Skeletal muscle satellite cell (primary cell): ENCODE data around the gene SGCD.

Source experiments
- H3K27me3 ChIP-seq: 2 replicates; pipeline ENCODE4 v1.7.0; 2013; ENCODE audit warnings: low read length; ENCODE audit not compliant: control insufficient read depth, insufficient read depth
- H3K36me3 ChIP-seq: 2 replicates; pipeline ENCODE4 v1.7.0; 2013; ENCODE audit warnings: mild to moderate bottlenecking, control low read depth, low read length; ENCODE audit not compliant: insufficient read depth
- H3K4me1 ChIP-seq: 2 replicates; pipeline ENCODE4 v1.7.0; 2013; ENCODE audit warnings: low read length; ENCODE audit not compliant: control insufficient read depth, insufficient read depth
- H3K4me2 ChIP-seq: 2 replicates; pipeline ENCODE4 v1.7.0; 2013; ENCODE audit warnings: mild to moderate bottlenecking, low read length
- H3K4me3 ChIP-seq: 2 replicates; pipeline ENCODE4 v1.7.0; 2013; ENCODE audit warnings: low read length
- H3K9ac ChIP-seq: 2 replicates; pipeline ENCODE4 v1.7.0; 2013; ENCODE audit warnings: mild to moderate bottlenecking, low read depth, low read length, moderate library complexity
- H3K9me3 ChIP-seq: replicated peaks from 2 replicates; pipeline ENCODE4 v1.7.0; 2013; ENCODE audit warnings: mild to moderate bottlenecking, control low read depth, low read length

Gene SGCD

DNA sequence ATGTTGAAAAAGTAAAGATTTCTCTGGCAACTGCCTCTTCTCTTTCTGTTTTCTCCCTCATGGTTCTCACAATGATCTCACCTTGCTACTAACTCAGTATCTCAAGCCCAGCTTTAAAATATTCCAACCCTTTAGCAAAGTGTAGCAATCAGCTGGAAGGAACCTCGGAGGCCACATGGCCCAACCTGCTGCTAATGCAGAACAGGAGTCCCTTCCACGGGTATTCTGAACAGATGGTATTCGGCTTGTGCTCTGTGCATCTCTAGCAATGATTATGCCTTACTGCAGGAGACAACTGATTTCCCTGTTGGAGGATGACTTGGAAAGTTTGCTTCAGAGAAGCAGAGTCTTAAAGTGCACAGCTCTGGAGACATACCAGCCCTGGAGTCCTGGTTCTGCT is 371.4 kb downstream of the SGCD start:
- no peak overlapping the region for H3K4me3 ChIP-seq
- H3K9me3 ChIP-seq, result no peaks in the 10 kb centered on the region
- H3K9ac ChIP-seq, result no peak overlapping the region
- no peaks in the 10 kb centered on the region for H3K27me3 ChIP-seq
- H3K4me1 ChIP-seq, result no peaks in the 10 kb centered on the region
- no peak overlapping the region for H3K4me2 ChIP-seq
- no peaks in the 10 kb centered on the region for H3K36me3 ChIP-seq

DNA sequence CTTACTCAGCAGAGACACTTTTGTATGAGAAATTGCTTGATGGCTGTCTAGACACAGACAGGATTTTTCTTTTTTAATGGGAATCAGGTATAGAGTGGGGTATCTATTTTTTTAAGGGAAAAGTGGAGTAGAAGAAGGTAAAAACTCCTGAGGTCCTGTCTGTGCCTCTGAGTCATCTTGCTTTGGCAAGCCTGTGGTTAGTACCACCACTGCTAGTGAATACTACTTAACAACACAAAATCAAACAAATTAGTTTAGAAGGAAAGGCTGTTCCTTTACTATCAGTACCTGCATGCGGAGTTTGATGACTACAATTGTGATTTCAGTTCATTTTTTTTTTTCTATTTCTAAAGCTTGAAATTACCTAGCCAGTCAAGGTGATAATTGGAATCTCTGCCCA is 372.2 kb downstream of the SGCD start:
- Histone ChIP-seq H3K4me2 (no peak overlapping the region), H3K9ac (no peak overlapping the region)

DNA sequence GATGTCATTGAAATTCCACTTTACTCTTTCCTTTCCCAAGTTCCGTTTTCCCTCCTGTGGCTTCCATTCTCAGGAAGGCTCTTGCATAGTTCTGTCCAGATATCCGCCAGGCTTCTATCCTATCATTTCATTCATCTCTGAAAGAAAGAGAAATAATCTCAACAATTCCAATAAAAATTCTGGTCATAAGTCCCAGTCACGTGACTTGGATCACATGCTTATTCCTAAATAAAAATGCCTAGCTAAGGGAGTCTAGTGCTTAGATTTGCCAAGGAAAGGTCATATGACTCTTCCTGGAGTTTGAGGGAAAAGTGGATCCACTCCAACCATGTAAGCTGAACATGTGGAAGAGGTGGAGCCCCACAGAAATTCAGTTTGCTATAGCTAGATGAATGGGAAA is 377.2 kb downstream of the SGCD start:
- H3K4me1 ChIP-seq, result no peaks in the 10 kb centered on the region
- no peak overlapping the region for H3K4me2 ChIP-seq
- H3K27me3 ChIP-seq, result no peaks in the 10 kb centered on the region
- H3K36me3 ChIP-seq, result no peaks in the 10 kb centered on the region
- no peaks in the 10 kb centered on the region for H3K9me3 ChIP-seq
- no peak overlapping the region for H3K9ac ChIP-seq
- no peak overlapping the region for H3K4me3 ChIP-seq

More for the DNA sequence above, 372.2 kb downstream of the SGCD start:
- Histone ChIP-seq H3K36me3 (no peaks in the 10 kb centered on the region), H3K9me3 (no peaks in the 10 kb centered on the region), H3K27me3 (no peaks in the 10 kb centered on the region), H3K4me3 (no peak overlapping the region), H3K4me1 (no peaks in the 10 kb centered on the region)

DNA sequence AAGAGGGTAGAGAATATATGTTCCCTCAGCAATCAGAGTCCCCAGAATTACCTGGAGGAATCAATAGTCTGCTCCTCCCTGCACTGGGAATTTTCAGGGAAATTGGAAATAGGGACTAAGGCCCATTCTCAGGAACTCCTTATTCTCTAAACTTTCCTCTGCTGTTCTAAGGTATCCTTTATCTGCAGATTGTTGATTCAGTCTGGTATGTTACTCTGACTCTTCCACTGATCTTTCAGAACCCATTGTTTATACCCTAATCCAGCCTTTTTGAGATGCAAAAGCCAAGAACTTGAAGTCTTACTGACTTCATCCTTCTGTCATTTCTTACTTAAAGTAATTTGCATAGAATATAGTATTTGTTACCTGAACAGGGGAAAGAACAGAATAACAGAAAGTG is 379.7 kb downstream of the SGCD start:
- Histone ChIP-seq H3K4me2 (no peak overlapping the region), H3K27me3 (no peaks in the 10 kb centered on the region), H3K9me3 (no peaks in the 10 kb centered on the region), H3K4me3 (no peak overlapping the region), H3K4me1 (no peaks in the 10 kb centered on the region), H3K36me3 (no peaks in the 10 kb centered on the region), H3K9ac (no peak overlapping the region)

DNA sequence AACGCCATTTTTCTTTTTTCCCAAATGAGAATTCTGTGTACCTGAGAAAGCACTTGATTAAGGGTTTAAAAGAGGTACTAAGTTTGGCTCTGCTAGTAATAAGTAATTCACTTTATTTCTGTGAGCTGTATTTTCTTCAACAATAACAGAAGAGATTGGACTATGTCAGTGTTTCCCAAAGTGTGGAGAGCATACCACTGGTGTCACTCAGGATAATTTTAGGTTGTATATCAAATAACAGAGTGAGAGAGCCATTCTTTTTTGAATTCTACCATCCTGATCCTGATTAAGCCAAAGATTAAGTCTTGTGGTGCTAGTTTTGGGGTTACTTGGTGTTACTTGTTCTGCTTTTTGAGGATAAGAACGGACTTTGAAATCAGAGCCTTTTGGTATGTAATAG is 380.8 kb downstream of the SGCD start:
- Histone ChIP-seq H3K9ac (no peak overlapping the region), H3K27me3 (no peaks in the 10 kb centered on the region), H3K4me3 (no peak overlapping the region), H3K36me3 (no peaks in the 10 kb centered on the region), H3K4me1 (no peaks in the 10 kb centered on the region), H3K9me3 (no peaks in the 10 kb centered on the region), H3K4me2 (no peak overlapping the region)

DNA sequence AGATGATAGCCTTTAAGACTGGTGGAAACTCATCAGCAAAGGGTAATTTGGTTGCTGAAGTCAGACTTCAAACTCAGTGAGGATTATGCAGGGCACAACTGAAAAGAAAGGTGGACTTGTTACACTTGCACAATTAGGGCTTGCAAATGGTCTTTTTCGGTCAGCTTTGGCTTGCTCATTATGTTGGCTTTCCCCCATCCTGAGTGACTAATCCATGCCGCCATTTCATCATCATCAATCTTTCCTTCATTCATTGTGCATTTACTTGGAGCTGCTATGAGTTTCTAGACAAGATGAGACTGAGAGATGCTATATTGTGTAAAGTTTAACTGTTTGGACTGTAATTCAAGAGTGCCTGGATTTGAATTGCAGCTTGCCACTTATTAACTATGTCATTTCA is 388.3 kb downstream of the SGCD start:
- Histone ChIP-seq H3K4me2 (no peak overlapping the region), H3K9me3 (no peaks in the 10 kb centered on the region), H3K27me3 (no peaks in the 10 kb centered on the region), H3K4me1 (no peaks in the 10 kb centered on the region), H3K9ac (no peak overlapping the region), H3K4me3 (no peak overlapping the region), H3K36me3 (no peaks in the 10 kb centered on the region)

DNA sequence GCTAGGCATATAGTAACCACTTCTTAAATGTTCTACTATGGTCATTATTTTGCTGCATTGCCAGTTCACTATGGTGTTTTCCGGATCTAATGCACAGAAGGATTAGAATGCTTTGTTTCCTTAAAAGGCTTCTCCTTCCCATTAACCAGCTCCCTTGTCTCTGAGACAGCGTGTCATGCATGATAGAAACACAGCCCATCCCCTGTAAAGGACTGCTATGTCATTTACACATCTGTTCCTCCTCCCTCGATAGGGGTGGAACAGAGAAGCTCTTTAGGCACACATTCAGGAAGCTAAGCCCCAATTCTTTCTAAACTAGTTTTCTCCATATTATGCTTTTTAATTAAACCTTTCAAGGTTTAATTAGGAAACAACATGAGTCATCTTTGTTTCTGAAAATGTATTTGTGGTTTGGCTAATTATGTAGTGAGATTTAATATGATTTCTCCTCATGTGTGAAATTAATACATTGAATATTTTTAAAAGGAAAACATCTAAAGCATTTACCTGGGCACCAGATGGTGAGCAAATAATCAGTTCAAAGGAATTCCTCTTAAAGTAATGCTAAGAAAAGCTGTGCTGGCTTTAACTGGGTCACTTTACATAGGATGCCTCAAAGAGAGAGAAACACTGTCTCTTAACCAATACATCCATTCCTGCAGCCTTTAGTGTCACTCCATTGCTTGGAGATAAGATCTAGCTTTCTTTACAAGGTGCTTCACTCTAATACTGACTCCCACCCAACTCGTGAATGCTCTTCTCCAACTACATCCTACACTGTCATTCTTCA is 389.8 kb downstream of the SGCD start:
- Histone ChIP-seq H3K4me2 (no peak overlapping the region), H3K4me3 (no peak overlapping the region), H3K9ac (no peak overlapping the region), H3K36me3 (no peaks in the 10 kb centered on the region), H3K9me3 (no peaks in the 10 kb centered on the region), H3K27me3 (no peaks in the 10 kb centered on the region), H3K4me1 (no peaks in the 10 kb centered on the region)

DNA sequence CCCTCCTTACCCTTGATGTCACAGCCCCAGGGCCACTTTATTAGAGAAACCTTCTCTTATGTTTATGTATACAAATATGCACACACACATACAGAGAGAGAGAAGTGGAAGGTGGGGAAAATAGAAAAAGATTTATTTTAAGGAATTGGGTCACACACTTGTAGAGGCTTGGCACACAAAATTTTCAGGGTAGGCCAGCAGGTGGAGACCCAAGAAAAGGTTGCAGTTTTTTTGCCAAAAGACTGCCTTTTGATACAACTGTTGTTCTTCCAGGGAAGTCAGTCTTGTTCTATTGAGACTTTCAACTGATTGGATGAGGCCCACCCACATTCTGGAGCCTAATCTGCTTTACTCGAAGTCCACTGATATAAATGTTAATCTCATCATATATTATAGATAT is 392.0 kb downstream of the SGCD start:
- Histone ChIP-seq H3K4me2 (no peak overlapping the region), H3K4me3 (no peak overlapping the region), H3K9me3 (no peaks in the 10 kb centered on the region)

DNA sequence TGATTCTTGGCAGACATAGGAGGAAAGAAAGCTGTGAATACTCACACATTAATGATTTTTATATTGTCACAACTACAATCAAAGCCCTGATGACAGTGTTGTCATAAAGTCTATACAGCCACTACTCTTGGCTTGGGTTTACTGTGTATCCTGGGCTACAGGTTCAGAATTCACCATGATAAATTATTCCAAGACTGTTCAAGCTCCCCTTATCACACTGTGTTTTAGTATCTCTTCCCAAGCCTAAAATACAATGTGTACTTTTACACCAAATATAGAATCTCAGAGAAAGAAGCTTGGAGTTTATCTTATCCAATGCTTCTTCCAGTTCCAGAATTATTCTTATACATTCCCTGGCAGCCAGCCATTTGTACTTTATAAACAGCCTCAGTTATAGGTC is 395.4 kb downstream of the SGCD start:
- H3K9ac ChIP-seq, result no peak overlapping the region
- no peak overlapping the region for H3K4me2 ChIP-seq
- H3K27me3 ChIP-seq, result no peaks in the 10 kb centered on the region
- H3K4me1 ChIP-seq, result no peaks in the 10 kb centered on the region
- H3K4me3 ChIP-seq, result no peak overlapping the region
- H3K9me3 ChIP-seq, result no peaks in the 10 kb centered on the region
- no peaks in the 10 kb centered on the region for H3K36me3 ChIP-seq

More for the DNA sequence above, 392.0 kb downstream of the SGCD start:
- Histone ChIP-seq H3K36me3 (no peaks in the 10 kb centered on the region), H3K4me1 (no peaks in the 10 kb centered on the region), H3K9ac (no peak overlapping the region), H3K27me3 (no peaks in the 10 kb centered on the region)

DNA sequence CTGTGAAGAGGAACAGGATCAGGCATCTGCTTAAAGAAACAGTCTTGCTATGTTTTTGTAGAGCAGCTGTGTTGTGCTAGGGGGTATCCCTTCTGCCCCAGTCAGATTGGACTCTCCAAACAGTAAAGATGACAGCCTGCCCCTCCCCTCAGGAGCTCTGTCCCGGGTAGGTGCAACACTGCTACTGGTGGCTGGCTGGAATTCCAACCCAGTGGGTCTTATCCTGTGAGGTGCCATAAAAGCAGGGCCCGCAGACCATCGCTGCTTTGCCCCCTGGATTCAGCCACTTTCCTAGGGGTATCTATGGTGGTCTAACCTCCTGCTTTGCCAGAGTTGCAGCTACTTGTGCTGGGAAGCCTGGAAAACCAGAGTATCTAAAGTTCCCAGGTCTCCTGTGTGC is 408.5 kb downstream of the SGCD start:
- H3K4me2 ChIP-seq, result no peak overlapping the region
- no peak overlapping the region for H3K4me3 ChIP-seq
- no peak overlapping the region for H3K9ac ChIP-seq
- H3K9me3 ChIP-seq, result no peaks in the 10 kb centered on the region
- no peaks in the 10 kb centered on the region for H3K4me1 ChIP-seq
- no peaks in the 10 kb centered on the region for H3K27me3 ChIP-seq
- no peaks in the 10 kb centered on the region for H3K36me3 ChIP-seq

DNA sequence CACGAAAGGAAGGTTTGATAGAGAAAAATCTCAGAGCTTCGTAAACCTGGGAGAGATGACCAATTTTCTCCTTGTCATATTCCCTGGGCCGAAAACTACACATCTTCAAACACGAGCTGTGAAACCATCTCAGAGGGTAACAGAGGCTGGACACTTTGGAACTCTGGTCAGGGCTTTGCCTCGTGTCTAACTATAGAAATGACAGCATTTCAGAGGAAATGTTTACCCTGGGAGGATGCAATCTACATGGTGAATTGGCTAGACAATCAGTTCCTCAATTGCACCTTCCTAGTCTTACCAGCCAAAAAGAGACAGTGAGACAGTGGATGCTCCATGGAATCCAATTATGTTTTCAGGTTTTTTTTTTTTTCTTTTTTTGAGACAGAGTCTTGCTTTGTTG is 414.6 kb downstream of the SGCD start:
- H3K9me3 ChIP-seq, result no peaks in the 10 kb centered on the region
- no peak overlapping the region for H3K9ac ChIP-seq
- H3K4me1 ChIP-seq, result no peaks in the 10 kb centered on the region
- no peak overlapping the region for H3K4me3 ChIP-seq
- no peak overlapping the region for H3K4me2 ChIP-seq
- no peaks in the 10 kb centered on the region for H3K27me3 ChIP-seq
- H3K36me3 ChIP-seq, result no peaks in the 10 kb centered on the region

DNA sequence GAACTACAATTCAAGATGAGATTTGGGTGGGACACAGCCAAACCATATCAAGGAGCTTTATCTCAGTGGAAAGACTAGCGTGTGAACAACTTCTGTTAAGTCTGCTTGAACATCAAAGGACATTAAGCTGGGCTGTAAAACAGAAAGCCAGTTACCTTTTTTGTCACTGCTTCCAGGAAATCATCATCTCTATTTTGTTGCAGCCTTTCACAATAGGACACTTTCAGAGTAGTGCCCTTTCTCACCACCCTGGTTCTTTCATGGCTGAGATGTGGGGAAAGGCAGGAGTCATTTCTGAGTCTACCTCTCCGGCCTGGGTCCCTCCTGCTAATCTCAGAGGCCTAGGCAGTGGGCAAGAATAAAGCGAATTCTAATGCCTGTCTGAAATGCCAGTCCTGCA is 426.9 kb downstream of the SGCD start:
- Histone ChIP-seq H3K4me3 (no peak overlapping the region), H3K9me3 (no peaks in the 10 kb centered on the region), H3K27me3 (no peaks in the 10 kb centered on the region), H3K9ac (no peak overlapping the region), H3K4me1 (no peaks in the 10 kb centered on the region), H3K4me2 (no peak overlapping the region), H3K36me3 (no peaks in the 10 kb centered on the region)
